ENCODE data around the gene LMAN2L. TPM values are rescaled to one million over a fixed set of nuclear protein-coding genes. Genes with fewer than 3 reads are reported as not detected.

Gene LMAN2L
- total RNA-seq, 1 experiment from 2014 or later: 15.6 TPM

DNA sequence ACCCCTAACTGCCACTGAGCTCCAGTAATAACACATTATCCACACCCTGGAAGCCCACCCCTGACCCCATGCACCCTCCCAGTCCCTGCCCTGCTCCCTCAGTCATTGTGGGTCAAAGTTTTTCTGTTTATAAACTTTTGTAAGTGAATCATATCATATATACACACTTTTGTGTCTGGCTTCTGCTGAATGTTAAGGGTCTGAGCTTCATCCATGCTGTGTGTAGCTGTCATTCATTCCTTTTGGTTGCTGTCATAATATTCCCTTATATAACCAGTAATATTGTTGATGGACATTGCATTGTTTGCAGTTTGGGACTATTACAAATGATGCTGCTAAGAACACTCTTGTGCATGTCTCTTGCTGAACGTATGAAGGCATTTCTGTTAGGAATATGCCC lies 35.3 kb upstream of the LMAN2L start:
- peak in 1 of 2 experiments; percentile 36 for DNase-seq
- Histone ChIP-seq H3K4me2 (peak overlapping the region; percentile 9; the same call in 1 of the 2 replicates), H4K20me1 (ENCODE audit: insufficient read depth) (no peaks in the 10 kb centered on the region), H2AFZ (no peak overlapping the region), H3K9me3 (ENCODE audit: insufficient read depth, low read depth) (no peaks in the 10 kb centered on the region), H3F3A (ENCODE audit: insufficient read depth, low read depth) (peaks cover 10% of the 10 kb centered on the region; the same call in 1 of the 2 replicates), H3K4me3 (no peak overlapping the region), H3K4me1 (replicated peaks; ENCODE audit: insufficient read depth) (peaks cover 32% of the 10 kb centered on the region), H3K9me2 (ENCODE audit: insufficient read depth) (no peaks in the 10 kb centered on the region), H3K27ac (no peak overlapping the region), H3K79me2 (ENCODE audit: low read depth) (peaks cover 43% of the 10 kb centered on the region), H3K36me3 (ENCODE audit: low read depth) (no peaks in the 10 kb centered on the region), H3K27me3 (ENCODE audit: insufficient read depth, low read depth) (no peaks in the 10 kb centered on the region)
- ChIA-PET POLR2A (ENCODE audit: unreplicated experiment) (no interaction called here), CTCF (interaction anchor here (1.2 kb wide), 1 partner anchor 11 kb away, joined by 5 read pairs; no protein-coding TSS in a partner anchor)
- TF ChIP-seq EZH2 (IDR thresholded peaks at IDR 0.05; ENCODE audit: low read depth): no peak
- TF ChIP-seq, protein P1, sequence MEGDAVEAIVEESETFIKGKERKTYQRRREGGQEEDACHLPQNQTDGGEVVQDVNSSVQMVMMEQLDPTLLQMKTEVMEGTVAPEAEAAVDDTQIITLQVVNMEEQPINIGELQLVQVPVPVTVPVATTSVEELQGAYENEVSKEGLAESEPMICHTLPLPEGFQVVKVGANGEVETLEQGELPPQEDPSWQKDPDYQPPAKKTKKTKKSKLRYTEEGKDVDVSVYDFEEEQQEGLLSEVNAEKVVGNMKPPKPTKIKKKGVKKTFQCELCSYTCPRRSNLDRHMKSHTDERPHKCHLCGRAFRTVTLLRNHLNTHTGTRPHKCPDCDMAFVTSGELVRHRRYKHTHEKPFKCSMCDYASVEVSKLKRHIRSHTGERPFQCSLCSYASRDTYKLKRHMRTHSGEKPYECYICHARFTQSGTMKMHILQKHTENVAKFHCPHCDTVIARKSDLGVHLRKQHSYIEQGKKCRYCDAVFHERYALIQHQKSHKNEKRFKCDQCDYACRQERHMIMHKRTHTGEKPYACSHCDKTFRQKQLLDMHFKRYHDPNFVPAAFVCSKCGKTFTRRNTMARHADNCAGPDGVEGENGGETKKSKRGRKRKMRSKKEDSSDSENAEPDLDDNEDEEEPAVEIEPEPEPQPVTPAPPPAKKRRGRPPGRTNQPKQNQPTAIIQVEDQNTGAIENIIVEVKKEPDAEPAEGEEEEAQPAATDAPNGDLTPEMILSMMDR (conservative IDR thresholded peaks at IDR 0.05): no peak
- BruUV-seq (replicated peaks): no TSS peak
- intact Hi-C loops (cut with micrococcal nuclease; ENCODE audit: unreplicated experiment): no loop called here

DNA sequence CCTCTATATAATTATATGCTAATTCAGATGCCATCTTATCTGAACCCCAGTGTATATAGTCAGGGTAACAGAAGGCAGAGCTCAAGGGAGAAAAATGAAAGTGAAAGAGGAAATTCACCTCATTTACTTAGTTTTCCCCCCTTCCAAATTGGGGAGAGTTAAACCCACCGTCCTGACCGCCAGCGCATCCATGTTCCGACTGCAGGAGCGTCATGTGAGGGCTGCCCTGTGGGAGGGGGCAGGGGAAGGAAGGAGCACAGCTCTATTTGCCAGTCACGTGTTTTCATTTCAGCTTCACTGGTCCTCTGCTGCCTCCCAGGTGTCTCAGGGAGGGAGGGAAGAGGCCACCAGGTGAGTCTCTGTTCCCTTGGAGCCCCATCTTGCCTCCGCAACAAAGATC lies 34.1 kb upstream of the LMAN2L start:
- TF ChIP-seq EZH2 (IDR thresholded peaks at IDR 0.05; ENCODE audit: low read depth): no peak
- TF ChIP-seq, protein P1 (conservative IDR thresholded peaks at IDR 0.05): no peak
- H3K9me2 ChIP-seq (ENCODE audit: insufficient read depth): no peaks in the 10 kb centered on the region
- H3K27me3 ChIP-seq (ENCODE audit: insufficient read depth, low read depth): no peaks in the 10 kb centered on the region
- no peaks in the 10 kb centered on the region for H3K9me3 ChIP-seq (ENCODE audit: insufficient read depth, low read depth)
- no TSS peak for BruUV-seq (replicated peaks)
- H3K36me3 ChIP-seq (ENCODE audit: low read depth): no peaks in the 10 kb centered on the region
- H3K4me1 ChIP-seq (replicated peaks; ENCODE audit: insufficient read depth): peaks cover 44% of the 10 kb centered on the region
- intact Hi-C loops (cut with micrococcal nuclease; ENCODE audit: unreplicated experiment): no loop called here
- H4K20me1 ChIP-seq (ENCODE audit: insufficient read depth): no peaks in the 10 kb centered on the region
- no peak for DNase-seq
- H2AFZ ChIP-seq: no peak overlapping the region
- no peak overlapping the region for H3K27ac ChIP-seq
- H3K79me2 ChIP-seq (ENCODE audit: low read depth): peaks cover 55% of the 10 kb centered on the region
- ChIA-PET POLR2A (ENCODE audit: unreplicated experiment) (interaction anchor here (0.7 kb wide), 1 partner anchor 10 kb away, joined by 19 read pairs; no protein-coding TSS in a partner anchor), CTCF (interaction anchor here (0.6 to 1.4 kb wide), 6 partner anchors 9 to 438 kb away, joined by 3 to 4 read pairs (median 3); partner anchors contain the start of gene CNNM4)
- no peak overlapping the region for H3K4me2 ChIP-seq
- peaks cover 15% of the 10 kb centered on the region for H3F3A ChIP-seq (ENCODE audit: insufficient read depth, low read depth)
- no peak overlapping the region for H3K4me3 ChIP-seq

DNA sequence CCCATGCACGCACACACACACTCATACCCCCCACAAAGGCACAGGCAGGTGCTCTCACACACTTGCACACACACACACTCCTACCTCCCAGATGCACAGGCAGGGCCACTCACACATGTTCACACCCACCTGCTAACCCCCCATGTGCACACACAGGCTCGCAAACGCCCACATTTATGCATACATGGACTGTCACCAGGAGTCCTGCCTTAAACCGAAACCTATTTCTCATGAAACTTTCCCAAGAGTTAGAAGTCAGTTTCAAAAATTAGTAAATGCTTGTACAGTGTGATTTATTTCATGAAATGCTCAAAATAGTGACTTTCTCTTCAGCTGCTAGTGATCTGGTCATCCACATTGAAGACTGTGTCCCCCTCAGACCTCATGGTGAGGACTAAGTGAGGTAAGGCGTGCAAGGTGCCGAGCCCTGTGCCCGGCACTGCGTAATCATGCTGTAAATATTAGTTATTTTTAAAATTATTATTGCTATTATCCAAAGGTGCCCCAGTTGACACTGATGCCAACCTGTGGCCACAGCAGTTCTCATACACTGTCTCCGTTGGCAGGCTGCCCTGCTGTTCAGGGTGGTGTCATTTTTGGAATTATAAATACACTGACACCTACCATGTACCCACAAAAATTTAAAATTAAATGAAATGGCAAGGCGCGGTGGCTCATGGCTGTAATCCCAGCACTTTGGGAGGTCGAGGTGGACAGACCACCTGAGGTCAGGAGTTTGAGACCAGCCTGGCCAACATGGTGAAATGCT lies 33.2 kb upstream of the LMAN2L start:
- no peak for TF ChIP-seq EZH2 (IDR thresholded peaks at IDR 0.05; ENCODE audit: low read depth)
- TF ChIP-seq, protein P1 (conservative IDR thresholded peaks at IDR 0.05): no peak
- Histone ChIP-seq H3K27me3 (ENCODE audit: insufficient read depth, low read depth) (no peaks in the 10 kb centered on the region), H4K20me1 (ENCODE audit: insufficient read depth) (no peaks in the 10 kb centered on the region), H3K9me2 (ENCODE audit: insufficient read depth) (no peaks in the 10 kb centered on the region), H3F3A (ENCODE audit: insufficient read depth, low read depth) (peaks cover 23% of the 10 kb centered on the region), H3K9me3 (ENCODE audit: insufficient read depth, low read depth) (no peaks in the 10 kb centered on the region), H3K27ac (no peak overlapping the region), H3K79me2 (ENCODE audit: low read depth) (peaks cover 60% of the 10 kb centered on the region), H3K4me2 (no peak overlapping the region), H2AFZ (no peak overlapping the region), H3K36me3 (ENCODE audit: low read depth) (no peaks in the 10 kb centered on the region), H3K4me3 (no peak overlapping the region), H3K4me1 (replicated peaks; ENCODE audit: insufficient read depth) (peaks cover 53% of the 10 kb centered on the region)
- ChIA-PET POLR2A (ENCODE audit: unreplicated experiment) (no interaction called here), CTCF (interaction anchor here (0.9 to 1.4 kb wide), 2 partner anchors 13 to 14 kb away, joined by 3 to 4 read pairs; partner anchors contain the start of gene CNNM4)
- no TSS peak for BruUV-seq (replicated peaks)
- intact Hi-C loops (cut with micrococcal nuclease; ENCODE audit: unreplicated experiment): loop anchor here (1.0 kb wide), 1 partner anchor 14 kb away; no protein-coding TSS in a partner anchor
- no peak for DNase-seq
